ENCODE measurements around the gene SHISA6.

The SHISA6 gene

GRCh38 chr17:11363565-11364117 is 122.6 kb downstream of the SHISA6 start:
- TF ChIP-seq NFIC (IDR thresholded peaks at IDR 0.05): no peak
- TF ChIP-seq CREB1 (IDR thresholded peaks at IDR 0.05; ENCODE audit: low read depth): no peak
- TF ChIP-seq MAX (IDR thresholded peaks at IDR 0.05): no peak
- TF ChIP-seq EGR1 (IDR thresholded peaks at IDR 0.05): no peak
- no peak for TF ChIP-seq FOXM1 (IDR thresholded peaks at IDR 0.05; ENCODE audit: borderline replicate concordance, low read depth)
- TF ChIP-seq YY1 (IDR thresholded peaks at IDR 0.05; ENCODE audit: low read depth): no peak
- TF ChIP-seq TCF12 (IDR thresholded peaks at IDR 0.05; ENCODE audit: low read depth): no peak
- no peak for TF ChIP-seq TAF1 (IDR thresholded peaks at IDR 0.05; ENCODE audit: low read depth)
- TF ChIP-seq, protein P1, sequence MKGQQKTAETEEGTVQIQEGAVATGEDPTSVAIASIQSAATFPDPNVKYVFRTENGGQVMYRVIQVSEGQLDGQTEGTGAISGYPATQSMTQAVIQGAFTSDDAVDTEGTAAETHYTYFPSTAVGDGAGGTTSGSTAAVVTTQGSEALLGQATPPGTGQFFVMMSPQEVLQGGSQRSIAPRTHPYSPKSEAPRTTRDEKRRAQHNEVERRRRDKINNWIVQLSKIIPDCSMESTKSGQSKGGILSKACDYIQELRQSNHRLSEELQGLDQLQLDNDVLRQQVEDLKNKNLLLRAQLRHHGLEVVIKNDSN (IDR thresholded peaks at IDR 0.05): no peak
- no peak for TF ChIP-seq EP300 (IDR thresholded peaks at IDR 0.05; ENCODE audit: borderline replicate concordance)
- no peak for TF ChIP-seq CEBPB (IDR thresholded peaks at IDR 0.05)
- TF ChIP-seq RAD21 (IDR thresholded peaks at IDR 0.05; ENCODE audit: low read depth): no peak
- TF ChIP-seq REST (IDR thresholded peaks at IDR 0.05; ENCODE audit: low read depth): no peak
- TF ChIP-seq TEAD4 (IDR thresholded peaks at IDR 0.05): no peak
- TF ChIP-seq ZBTB7A (IDR thresholded peaks at IDR 0.05; ENCODE audit: low read depth): no peak

GRCh38 chr17:11366272-11366850 is 125.3 kb downstream of the SHISA6 start:
- TF ChIP-seq MAX (IDR thresholded peaks at IDR 0.05): no peak
- no peak for TF ChIP-seq TAF1 (IDR thresholded peaks at IDR 0.05; ENCODE audit: low read depth)
- no peak for TF ChIP-seq TEAD4 (IDR thresholded peaks at IDR 0.05)
- TF ChIP-seq NFIC (IDR thresholded peaks at IDR 0.05): no peak

DNA sequence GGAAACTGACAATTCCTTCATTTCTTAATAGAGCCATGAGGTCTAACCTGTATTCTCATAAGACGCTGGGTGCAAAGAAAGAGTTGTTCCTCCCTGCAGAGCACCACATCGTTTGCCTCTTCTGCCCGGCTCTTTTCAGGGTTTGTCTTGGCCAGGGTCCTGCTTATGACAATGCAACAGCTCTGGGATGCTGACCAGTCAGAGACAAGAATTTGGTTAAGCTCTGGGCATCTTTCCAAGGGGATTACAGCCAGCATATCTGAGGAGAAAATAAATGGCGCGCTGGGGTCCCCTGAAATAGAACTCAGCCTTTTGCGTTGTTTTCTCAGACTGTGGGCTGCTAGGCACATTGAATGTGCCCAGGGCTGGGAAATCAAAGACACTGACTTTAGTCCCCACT is 128.6 kb downstream of the SHISA6 start:
- TF ChIP-seq FOXM1 (IDR thresholded peaks at IDR 0.05; ENCODE audit: borderline replicate concordance, low read depth) (no peak), REST (IDR thresholded peaks at IDR 0.05; ENCODE audit: low read depth) (no peak), CREB1 (IDR thresholded peaks at IDR 0.05; ENCODE audit: low read depth) (no peak), TAF1 (IDR thresholded peaks at IDR 0.05; ENCODE audit: low read depth) (no peak), TCF12 (IDR thresholded peaks at IDR 0.05; ENCODE audit: low read depth) (no peak), NFIC (IDR thresholded peaks at IDR 0.05) (no peak), MAX (IDR thresholded peaks at IDR 0.05) (no peak), TEAD4 (IDR thresholded peaks at IDR 0.05) (no peak), ZBTB7A (IDR thresholded peaks at IDR 0.05; ENCODE audit: low read depth) (no peak), EP300 (IDR thresholded peaks at IDR 0.05; ENCODE audit: borderline replicate concordance) (no peak), CEBPB (IDR thresholded peaks at IDR 0.05) (no peak), EGR1 (IDR thresholded peaks at IDR 0.05) (no peak), RAD21 (IDR thresholded peaks at IDR 0.05; ENCODE audit: low read depth) (no peak), YY1 (IDR thresholded peaks at IDR 0.05; ENCODE audit: low read depth) (no peak)
- TF ChIP-seq, protein P1 (IDR thresholded peaks at IDR 0.05): no peak

- no peak for TF ChIP-seq EP300 (IDR thresholded peaks at IDR 0.05; ENCODE audit: borderline replicate concordance)
- TF ChIP-seq TEAD4 (IDR thresholded peaks at IDR 0.05): no peak
- no peak for TF ChIP-seq YY1 (IDR thresholded peaks at IDR 0.05; ENCODE audit: low read depth)
- TF ChIP-seq REST (IDR thresholded peaks at IDR 0.05; ENCODE audit: low read depth): no peak
- no peak for TF ChIP-seq CREB1 (IDR thresholded peaks at IDR 0.05; ENCODE audit: low read depth)
- TF ChIP-seq, protein P1 (IDR thresholded peaks at IDR 0.05): no peak
- TF ChIP-seq FOXM1 (IDR thresholded peaks at IDR 0.05; ENCODE audit: borderline replicate concordance, low read depth): no peak
- TF ChIP-seq CEBPB (IDR thresholded peaks at IDR 0.05): no peak
- no peak for TF ChIP-seq RAD21 (IDR thresholded peaks at IDR 0.05; ENCODE audit: low read depth)
- TF ChIP-seq TAF1 (IDR thresholded peaks at IDR 0.05; ENCODE audit: low read depth): no peak
- no peak for TF ChIP-seq ZBTB7A (IDR thresholded peaks at IDR 0.05; ENCODE audit: low read depth)
- no peak for TF ChIP-seq TCF12 (IDR thresholded peaks at IDR 0.05; ENCODE audit: low read depth)
- TF ChIP-seq EGR1 (IDR thresholded peaks at IDR 0.05): no peak
- TF ChIP-seq NFIC (IDR thresholded peaks at IDR 0.05): no peak
- no peak for TF ChIP-seq MAX (IDR thresholded peaks at IDR 0.05)
Measured at GRCh38 chr17:11372692-11373091, 131.7 kb downstream of the SHISA6 start.

All from Ishikawa (cell line).